PC-9 (cell line): ENCODE measurements around the gene PLK1. TPM values are rescaled to one million over a fixed set of nuclear protein-coding genes. Genes with fewer than 3 reads are reported as not detected.
"Not testable (repeated sequence)": the region's sequence is repeated elsewhere in the genome, so short reads cannot be mapped to it uniquely, and the experiment has no call there.

Source experiments
- BruUV-seq: library from RNA; stranded (reverse); fragments of 400-500 nt; replicated peaks from 2 replicates; lab custom pipeline; 2021; lab: Mats Ljungman, UMichigan
- CTCF ChIA-PET: fragments of 300-600 bp; sonication (Branson Sonifier 250); formaldehyde crosslinking; loops from one replicate; lab custom pipeline; 2022; ENCODE audit warnings: antibody characterized with exemption; lab: Charles Lee
- POLR2A ChIA-PET: fragments of 300-600 bp; sonication (Branson Sonifier 250); formaldehyde crosslinking; loops from one replicate; lab custom pipeline; 2022; ENCODE audit warnings: antibody characterized with exemption; ENCODE audit not compliant: unreplicated experiment; lab: Charles Lee
- DNase-seq, 2 experiments: peaks; one replicate each; pipeline versions ENCODE4 v3.0.0 to v3.0.0-alpha.2; 2015 to 2022; ENCODE audit warnings: mixed read lengths in 1 of 2
- H2AFZ ChIP-seq: fragments of 200-600 bp; sonication (generic); 2 replicates; pipeline ENCODE4 v1.8.1; 2017; ENCODE audit warnings: antibody characterized with exemption
- H3F3A ChIP-seq: fragments of 200-600 bp; sonication (generic); 2 replicates; pipeline ENCODE4 v1.8.1; 2017; ENCODE audit warnings: antibody characterized with exemption, mild to moderate bottlenecking, low read depth; ENCODE audit not compliant: insufficient read depth
- H3K27ac ChIP-seq: fragments of 200-600 bp; sonication (generic); 2 replicates; pipeline ENCODE4 v1.6.1; 2016; ENCODE audit warnings: mixed run types
- H3K27me3 ChIP-seq: fragments of 200-600 bp; sonication (generic); 2 replicates; pipeline ENCODE4 v1.6.1; 2016; ENCODE audit warnings: low read depth, mixed run types; ENCODE audit not compliant: insufficient read depth
- H3K36me3 ChIP-seq: fragments of 200-600 bp; sonication (generic); 2 replicates; pipeline ENCODE4 v1.6.1; 2016; ENCODE audit warnings: low read depth, mixed run types
- H3K4me1 ChIP-seq: fragments of 200-600 bp; sonication (generic); replicated peaks from 2 replicates; pipeline ENCODE4 v1.6.1; 2016; ENCODE audit warnings: mixed run types; ENCODE audit not compliant: insufficient read depth
- H3K4me2 ChIP-seq: fragments of 200-600 bp; sonication (generic); 2 replicates; pipeline ENCODE4 v1.6.1; 2017; ENCODE audit warnings: mixed run types
- H3K4me3 ChIP-seq: fragments of 200-600 bp; sonication (generic); 2 replicates; pipeline ENCODE4 v1.6.1; 2016; ENCODE audit warnings: mixed run types
- H3K79me2 ChIP-seq: fragments of 200-600 bp; sonication (generic); 2 replicates; pipeline ENCODE4 v1.6.1; 2017; ENCODE audit warnings: low read depth, mixed run types
- H3K9me2 ChIP-seq: fragments of 200-600 bp; sonication (generic); 2 replicates; pipeline ENCODE4 v1.8.1; 2017; ENCODE audit warnings: mild to moderate bottlenecking; ENCODE audit not compliant: insufficient read depth
- H3K9me3 ChIP-seq: fragments of 200-600 bp; sonication (generic); 2 replicates; pipeline ENCODE4 v1.8.1; 2016; ENCODE audit warnings: low read depth; ENCODE audit not compliant: insufficient read depth
- H4K20me1 ChIP-seq: fragments of 200-600 bp; sonication (generic); 2 replicates; pipeline ENCODE4 v1.8.1; 2017; ENCODE audit not compliant: insufficient read depth
- EZH2 ChIP-seq: fragments of 200-600 bp; sonication (generic); IDR thresholded peaks from 2 replicates; pipeline ENCODE4 v1.8.0; 2017; ENCODE audit warnings: antibody characterized with exemption, low read depth
- intact Hi-C: fragments of 100-400 bp; cut with micrococcal nuclease; formaldehyde crosslinking; loops from one replicate; pipeline ENCODE4 v1.10.0; 2022; ENCODE audit not compliant: unreplicated experiment
- total RNA-seq: library from RNA; stranded (reverse); gene quantifications from 2 replicates; pipeline ENCODE4 v1.2.3, GENCODE V29; 2021
- TF ChIP-seq, protein P1 (sequence below): fragments of 200-600 bp; sonication (generic); conservative IDR thresholded peaks from 2 replicates; pipeline ENCODE4 v1.6.1; 2017; ENCODE audit warnings: mixed run types, antibody characterized with exemption, mild to moderate bottlenecking, moderate library complexity

Gene PLK1
- total RNA-seq, 1 experiment from 2014 or later = 169 TPM

DNA sequence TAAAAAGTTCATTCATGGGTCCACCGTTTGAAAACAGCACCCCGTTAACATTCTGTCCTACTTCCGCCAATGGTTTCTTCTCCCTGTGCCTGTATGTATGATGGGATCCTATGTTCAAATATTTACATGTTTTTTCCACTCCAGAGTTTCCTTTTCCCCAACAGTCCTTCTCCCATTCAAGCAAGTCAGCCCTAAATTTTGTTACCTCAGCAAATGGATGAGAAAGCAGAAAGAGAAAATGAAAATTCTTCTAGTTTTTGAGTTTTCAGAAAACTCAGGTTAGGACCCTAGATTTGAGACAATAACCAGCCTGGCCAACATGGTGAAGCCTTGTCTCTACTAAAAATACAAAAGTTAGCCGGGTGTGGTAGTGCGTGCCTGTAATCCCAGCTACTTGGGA is 37.8 kb downstream of the PLK1 start:
- CTCF ChIA-PET = no interaction called here
- Histone ChIP-seq H4K20me1 (no peaks in the 10 kb centered on the region), H3K9me2 (no peaks in the 10 kb centered on the region), H3K9me3 (no peaks in the 10 kb centered on the region), H3K36me3 (no peaks in the 10 kb centered on the region), H3K4me1 (peaks cover 12% of the 10 kb centered on the region), H3K79me2 (no peaks in the 10 kb centered on the region), H3K4me3 (no peak overlapping the region), H3K27ac (no peak overlapping the region), H3F3A (peaks cover 3% of the 10 kb centered on the region; the same call in 1 of the 2 replicates), H2AFZ (no peak overlapping the region), H3K27me3 (peaks cover 17% of the 10 kb centered on the region), H3K4me2 (no peak overlapping the region)
- no peak for DNase-seq
- intact Hi-C loops = no loop called here
- POLR2A ChIA-PET = no interaction called here
- no TSS peak for BruUV-seq
- TF ChIP-seq, protein P1, sequence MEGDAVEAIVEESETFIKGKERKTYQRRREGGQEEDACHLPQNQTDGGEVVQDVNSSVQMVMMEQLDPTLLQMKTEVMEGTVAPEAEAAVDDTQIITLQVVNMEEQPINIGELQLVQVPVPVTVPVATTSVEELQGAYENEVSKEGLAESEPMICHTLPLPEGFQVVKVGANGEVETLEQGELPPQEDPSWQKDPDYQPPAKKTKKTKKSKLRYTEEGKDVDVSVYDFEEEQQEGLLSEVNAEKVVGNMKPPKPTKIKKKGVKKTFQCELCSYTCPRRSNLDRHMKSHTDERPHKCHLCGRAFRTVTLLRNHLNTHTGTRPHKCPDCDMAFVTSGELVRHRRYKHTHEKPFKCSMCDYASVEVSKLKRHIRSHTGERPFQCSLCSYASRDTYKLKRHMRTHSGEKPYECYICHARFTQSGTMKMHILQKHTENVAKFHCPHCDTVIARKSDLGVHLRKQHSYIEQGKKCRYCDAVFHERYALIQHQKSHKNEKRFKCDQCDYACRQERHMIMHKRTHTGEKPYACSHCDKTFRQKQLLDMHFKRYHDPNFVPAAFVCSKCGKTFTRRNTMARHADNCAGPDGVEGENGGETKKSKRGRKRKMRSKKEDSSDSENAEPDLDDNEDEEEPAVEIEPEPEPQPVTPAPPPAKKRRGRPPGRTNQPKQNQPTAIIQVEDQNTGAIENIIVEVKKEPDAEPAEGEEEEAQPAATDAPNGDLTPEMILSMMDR = no peak
- TF ChIP-seq EZH2 = no peak

DNA sequence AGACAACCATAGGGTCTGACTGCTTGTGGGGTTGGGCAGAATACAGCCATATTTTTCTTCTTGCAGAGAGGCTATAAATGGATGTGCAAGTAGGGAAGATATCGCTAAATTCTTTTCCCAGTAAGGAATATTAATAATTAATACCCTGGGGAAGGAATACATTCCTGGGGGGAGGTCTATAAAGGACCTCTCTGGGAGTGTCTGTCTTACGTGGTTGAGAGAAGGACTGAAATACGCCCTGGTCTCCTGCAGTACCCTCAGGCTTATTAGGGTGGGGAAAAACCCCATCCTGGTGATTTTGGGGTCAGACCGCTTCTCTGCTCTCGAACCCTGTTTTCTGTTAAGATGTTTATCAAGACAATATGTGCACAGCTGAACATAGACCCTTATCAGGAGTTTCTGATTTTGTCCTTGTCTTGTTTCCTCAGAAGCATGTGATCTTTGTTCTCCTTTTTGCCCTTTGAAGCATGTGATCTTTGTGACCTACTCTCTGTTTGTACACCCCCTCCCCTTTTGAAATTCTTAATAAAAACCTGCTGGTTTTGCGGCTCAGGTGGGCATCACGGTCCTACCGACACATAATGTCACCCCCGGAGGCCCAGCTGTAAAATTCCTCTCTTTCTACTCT is 44.0 kb downstream of the PLK1 start:
- H3K79me2 ChIP-seq, H3F3A ChIP-seq, H3K4me3 ChIP-seq, H3K9me3 ChIP-seq, H2AFZ ChIP-seq, H3K36me3 ChIP-seq, H3K4me2 ChIP-seq, H3K9me2 ChIP-seq, intact Hi-C loops, DNase-seq, POLR2A ChIA-PET, H3K27ac ChIP-seq, H4K20me1 ChIP-seq, H3K4me1 ChIP-seq, CTCF ChIA-PET, BruUV-seq: not testable (repeated sequence)
- peaks cover 11% of the 10 kb centered on the region; the same call in 1 of the 2 replicates for H3K27me3 ChIP-seq

DNA sequence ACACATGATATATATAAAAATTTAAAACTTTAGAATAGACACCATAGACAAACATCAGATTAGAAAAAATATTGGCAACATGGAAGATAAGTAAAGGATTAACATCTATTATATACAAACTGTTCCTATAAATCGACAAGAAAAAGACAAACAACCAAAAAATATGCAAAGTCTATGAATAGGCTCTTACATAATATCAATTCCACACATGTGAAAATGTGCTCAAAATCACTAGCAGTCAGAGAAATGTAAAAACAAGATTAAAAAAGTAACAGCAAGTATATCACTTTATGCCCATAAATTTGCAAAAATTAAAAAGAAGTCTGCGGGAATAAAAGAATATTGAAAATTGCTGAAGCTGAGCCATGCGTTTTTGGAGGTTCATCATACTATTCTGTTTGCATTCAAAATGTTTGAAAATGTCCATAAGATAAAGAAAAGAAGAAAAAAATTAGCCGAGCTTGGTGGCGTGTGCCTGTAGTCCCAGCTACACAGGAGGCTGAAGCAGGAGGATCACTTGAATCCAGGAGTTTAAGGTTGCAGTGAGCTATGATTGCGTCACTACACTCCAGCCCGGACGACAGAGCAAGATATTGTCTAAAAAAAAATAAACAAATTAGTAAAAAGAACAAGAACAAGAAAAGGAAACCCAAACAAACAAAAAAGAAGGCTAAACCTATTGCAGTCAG is 45.6 kb downstream of the PLK1 start:
- no peaks in the 10 kb centered on the region for H3K79me2 ChIP-seq
- POLR2A ChIA-PET = no interaction called here
- no TSS peak for BruUV-seq
- no peak overlapping the region for H3K4me3 ChIP-seq
- no peaks in the 10 kb centered on the region for H3F3A ChIP-seq
- no peaks in the 10 kb centered on the region for H3K4me1 ChIP-seq
- H4K20me1 ChIP-seq = no peaks in the 10 kb centered on the region
- no peaks in the 10 kb centered on the region for H3K9me2 ChIP-seq
- H3K36me3 ChIP-seq = no peaks in the 10 kb centered on the region
- H2AFZ ChIP-seq = no peak overlapping the region
- no peak for DNase-seq
- no peak overlapping the region for H3K27ac ChIP-seq
- no peaks in the 10 kb centered on the region for H3K9me3 ChIP-seq
- CTCF ChIA-PET = no interaction called here
- no peak for TF ChIP-seq EZH2
- TF ChIP-seq, protein P1 = no peak
- peaks cover 6% of the 10 kb centered on the region; the same call in 1 of the 2 replicates for H3K27me3 ChIP-seq
- no peak overlapping the region for H3K4me2 ChIP-seq
- intact Hi-C loops = no loop called here
